Right atrium auricular region (tissue), 2 donors: ENCODE measurements around the gene INO80E. TPM values are rescaled to one million over a fixed set of nuclear protein-coding genes. Genes with fewer than 3 reads are reported as not detected.

ENCODE experiments used
- DNase-seq: peaks from one replicate; pipeline ENCODE4 v3.0.0-alpha.2; 2019; ENCODE audit warnings: low spot score
- H3K27ac ChIP-seq, 2 donors: fragments of 200-600 bp; sonication (generic); 1 replicate in 1 of 2; 2 replicates in 1 of 2; pipeline ENCODE4 v1.5.1; 2016 to 2019
- H3K27me3 ChIP-seq, 2 donors: fragments of 200-600 bp; sonication (generic); one replicate each; pipeline versions ENCODE4 v1.5.1 to v1.6.0; 2017 to 2019
- H3K36me3 ChIP-seq: fragments of 200-600 bp; sonication (generic); one replicate; pipeline ENCODE4 v1.5.1; 2016
- H3K4me1 ChIP-seq, 2 donors: fragments of 200-600 bp; sonication (generic); one replicate each; pipeline versions ENCODE4 v1.5.1 to v1.6.0; 2017 to 2019
- H3K4me3 ChIP-seq, 2 donors: fragments of 200-600 bp; sonication (generic); 1 replicate in 1 of 2; 2 replicates in 1 of 2; pipeline ENCODE4 v1.5.1; 2017 to 2019; ENCODE audit warnings: mild to moderate bottlenecking in 1 of 2, moderate library complexity in 1 of 2
- H3K9me3 ChIP-seq, 2 donors: fragments of 200-600 bp; sonication (generic); one replicate each; pipeline ENCODE4 v1.5.1; 2019
- total RNA-seq, 2 donors: library from RNA; depleted of rRNA; stranded (reverse); fragments of >200 nt; gene quantifications; one replicate each; pipeline ENCODE4 v1.1.0, GENCODE V29; 2016
- TF ChIP-seq, protein P1 (sequence below), 2 donors: fragments of 200-600 bp; sonication (generic); IDR thresholded peaks; one replicate each; pipeline ENCODE4 v1.5.1; 2019; ENCODE audit warnings: antibody characterized with exemption in 2 of 2

INO80E gene
- total RNA-seq, 2 donors from 2014 or later = 33.4 to 117 TPM

DNA sequence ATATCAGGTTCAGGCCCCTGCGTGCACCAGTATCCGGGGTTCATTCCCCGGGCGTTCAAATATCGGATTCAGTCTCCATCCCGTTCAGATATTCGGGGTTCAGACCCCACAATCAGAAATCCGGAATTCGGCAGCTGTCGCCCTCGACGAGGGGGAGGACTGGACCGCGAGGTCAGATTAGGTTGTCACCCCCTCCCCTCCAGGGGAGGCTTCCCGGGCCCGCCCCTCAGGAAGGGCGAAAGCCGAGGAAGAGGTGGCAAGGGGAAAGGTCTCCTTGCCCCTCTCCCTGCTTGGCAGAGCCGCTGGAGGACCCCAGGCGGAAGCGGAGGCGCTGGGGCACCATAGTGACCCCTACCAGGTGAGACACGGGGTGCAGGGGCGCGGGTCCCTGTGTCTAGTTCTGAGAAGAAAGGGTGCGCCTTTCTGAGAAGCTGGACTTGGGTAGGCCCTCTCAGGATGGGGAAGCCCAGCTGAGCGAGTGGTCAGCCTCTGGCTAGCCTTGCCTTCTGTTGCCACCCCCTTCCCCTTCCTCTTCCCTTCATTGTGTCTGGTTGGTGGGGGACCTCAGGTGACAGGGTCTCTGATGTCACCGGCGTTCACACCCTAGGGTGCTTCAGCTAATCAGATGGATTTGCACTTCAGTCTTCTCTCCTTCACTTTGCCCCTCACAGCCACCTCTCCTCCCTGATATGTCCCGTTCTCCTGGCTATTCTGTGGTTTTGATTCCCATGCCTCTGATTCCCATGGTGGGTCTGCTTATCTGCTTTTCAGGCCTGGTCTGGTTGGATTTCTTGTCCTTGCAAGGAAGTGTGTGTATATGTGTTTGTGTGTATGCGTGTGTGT is 21.5 kb upstream of the INO80E start:
- no peak for DNase-seq
- no peaks in the 10 kb centered on the region for H3K27me3 ChIP-seq
- H3K36me3 ChIP-seq = peaks cover 21% of the 10 kb centered on the region
- H3K27ac ChIP-seq = peak overlapping the region; percentile 91 to 97
- peak overlapping the region; percentile 88 to 96 for H3K4me3 ChIP-seq
- TF ChIP-seq, protein P1, sequence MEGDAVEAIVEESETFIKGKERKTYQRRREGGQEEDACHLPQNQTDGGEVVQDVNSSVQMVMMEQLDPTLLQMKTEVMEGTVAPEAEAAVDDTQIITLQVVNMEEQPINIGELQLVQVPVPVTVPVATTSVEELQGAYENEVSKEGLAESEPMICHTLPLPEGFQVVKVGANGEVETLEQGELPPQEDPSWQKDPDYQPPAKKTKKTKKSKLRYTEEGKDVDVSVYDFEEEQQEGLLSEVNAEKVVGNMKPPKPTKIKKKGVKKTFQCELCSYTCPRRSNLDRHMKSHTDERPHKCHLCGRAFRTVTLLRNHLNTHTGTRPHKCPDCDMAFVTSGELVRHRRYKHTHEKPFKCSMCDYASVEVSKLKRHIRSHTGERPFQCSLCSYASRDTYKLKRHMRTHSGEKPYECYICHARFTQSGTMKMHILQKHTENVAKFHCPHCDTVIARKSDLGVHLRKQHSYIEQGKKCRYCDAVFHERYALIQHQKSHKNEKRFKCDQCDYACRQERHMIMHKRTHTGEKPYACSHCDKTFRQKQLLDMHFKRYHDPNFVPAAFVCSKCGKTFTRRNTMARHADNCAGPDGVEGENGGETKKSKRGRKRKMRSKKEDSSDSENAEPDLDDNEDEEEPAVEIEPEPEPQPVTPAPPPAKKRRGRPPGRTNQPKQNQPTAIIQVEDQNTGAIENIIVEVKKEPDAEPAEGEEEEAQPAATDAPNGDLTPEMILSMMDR (IDR thresholded peaks at IDR 0.05) = no peak
- no peaks in the 10 kb centered on the region for H3K9me3 ChIP-seq
- H3K4me1 ChIP-seq = peaks cover 0 to 49% of the 10 kb centered on the region in 2 donors

DNA sequence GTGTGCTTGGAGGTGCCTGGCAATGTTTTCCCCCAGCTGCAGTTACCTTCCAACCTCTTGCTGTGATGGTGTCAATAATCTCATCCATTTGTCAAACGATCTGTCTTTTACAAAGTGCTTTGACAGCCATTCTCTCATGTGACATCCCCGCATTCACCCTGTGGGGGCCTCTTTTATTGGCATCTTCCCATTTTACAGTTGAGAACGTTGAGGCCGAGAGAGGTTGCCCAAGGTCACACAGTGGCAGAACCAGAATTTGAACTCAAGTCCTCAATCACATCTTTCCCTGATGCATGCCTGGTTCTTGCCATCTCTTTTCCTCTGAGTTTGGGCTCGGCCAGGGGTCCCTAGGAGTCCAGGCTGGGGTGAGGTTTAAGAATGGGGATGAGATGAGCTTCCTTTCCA is 20.9 kb upstream of the INO80E start:
- Histone ChIP-seq H3K27me3 (no peaks in the 10 kb centered on the region), H3K9me3 (no peaks in the 10 kb centered on the region), H3K4me1 (peaks cover 0 to 49% of the 10 kb centered on the region in 2 donors), H3K27ac (peak overlapping the region; percentile 91 to 97), H3K36me3 (peaks cover 27% of the 10 kb centered on the region), H3K4me3 (peak overlapping the region; percentile 88 to 96)
- no peak for DNase-seq
- TF ChIP-seq, protein P1 (IDR thresholded peaks at IDR 0.05) = no peak

DNA sequence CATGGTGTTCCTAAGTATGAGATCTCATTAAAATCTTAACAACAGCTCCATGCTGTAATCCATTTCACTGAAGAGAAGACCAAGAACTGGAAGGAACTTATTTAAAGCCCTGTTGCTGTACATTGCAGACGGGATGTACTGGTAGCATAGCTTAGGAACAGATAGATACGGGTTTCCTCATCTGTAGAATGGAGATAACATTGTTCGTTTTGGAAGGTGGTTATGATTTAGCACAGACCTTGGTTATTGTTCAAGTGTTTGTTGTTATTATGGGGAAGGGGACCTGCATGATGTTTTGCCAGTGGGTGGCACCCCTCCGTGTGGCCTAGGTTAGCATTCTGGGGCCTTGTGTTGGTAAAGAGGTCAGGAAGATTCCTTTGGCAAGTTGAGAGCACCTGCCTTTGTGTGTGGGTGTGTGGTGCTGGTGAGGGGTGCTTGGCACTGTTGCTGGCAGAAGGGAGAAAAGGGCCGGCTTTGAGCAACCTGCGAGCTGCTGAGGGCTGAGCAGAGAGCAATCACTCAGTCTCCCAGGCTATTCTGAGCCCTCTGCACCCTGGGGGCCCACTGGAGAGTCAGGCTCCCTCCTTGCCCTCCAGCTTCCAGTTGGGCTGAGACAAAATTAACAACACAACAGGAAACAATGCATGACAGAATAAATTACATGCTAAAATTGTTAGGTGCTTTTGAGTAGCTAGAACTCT is 20.1 kb upstream of the INO80E start:
- TF ChIP-seq, protein P1 (IDR thresholded peaks at IDR 0.05) = no peak
- Histone ChIP-seq H3K4me3 (peak overlapping the region; percentile 3 to 96), H3K4me1 (peaks cover 0 to 49% of the 10 kb centered on the region in 2 donors), H3K36me3 (peaks cover 35% of the 10 kb centered on the region), H3K27me3 (no peaks in the 10 kb centered on the region), H3K27ac (peak overlapping the region; percentile 91 to 97), H3K9me3 (no peaks in the 10 kb centered on the region)
- no peak for DNase-seq

DNA sequence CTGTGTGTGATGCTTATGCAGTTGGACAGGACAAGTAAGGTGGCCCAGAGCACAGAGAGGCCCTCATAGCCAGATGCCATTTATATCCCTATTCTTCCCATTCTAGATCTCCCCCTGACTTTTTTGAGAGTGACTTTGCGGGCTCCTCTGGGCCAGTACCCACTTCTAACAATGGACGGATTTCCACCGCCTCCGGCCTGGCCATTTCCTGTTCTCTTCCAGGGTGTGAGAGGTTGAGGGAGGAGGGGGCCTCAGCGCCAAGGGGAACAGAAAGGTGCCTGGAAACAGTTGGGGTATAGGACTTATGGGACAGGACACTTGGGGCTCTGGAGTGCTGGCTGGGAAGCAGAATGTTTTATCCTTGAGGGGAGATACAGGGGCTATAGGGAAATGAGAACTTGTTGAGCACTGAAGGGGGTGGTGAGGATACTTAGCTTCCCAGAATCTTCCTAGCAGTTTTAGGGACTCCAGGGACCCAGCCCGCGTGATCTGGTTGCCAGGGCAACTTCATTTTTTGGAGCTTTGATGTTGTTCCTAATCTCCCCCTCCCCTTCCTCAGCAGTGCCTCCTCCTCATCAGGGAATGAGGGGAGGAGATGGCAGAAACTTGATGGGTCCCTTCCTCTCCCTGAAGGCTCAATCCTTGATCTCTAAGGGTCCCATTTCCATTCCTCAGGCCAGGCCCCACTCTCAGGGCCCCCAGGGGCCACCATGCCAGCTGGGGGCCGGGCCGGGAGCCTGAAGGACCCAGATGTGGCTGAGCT is 18.8 kb upstream of the INO80E start:
- TF ChIP-seq, protein P1 (IDR thresholded peaks at IDR 0.05) = no peak
- Histone ChIP-seq H3K27me3 (no peaks in the 10 kb centered on the region), H3K36me3 (peaks cover 48% of the 10 kb centered on the region), H3K4me3 (peak overlapping the region in 1 of 2 donors; percentile 96), H3K27ac (peak overlapping the region; percentile 91 to 97), H3K4me1 (peaks cover 0 to 49% of the 10 kb centered on the region in 2 donors), H3K9me3 (no peaks in the 10 kb centered on the region)
- DNase-seq = no peak

DNA sequence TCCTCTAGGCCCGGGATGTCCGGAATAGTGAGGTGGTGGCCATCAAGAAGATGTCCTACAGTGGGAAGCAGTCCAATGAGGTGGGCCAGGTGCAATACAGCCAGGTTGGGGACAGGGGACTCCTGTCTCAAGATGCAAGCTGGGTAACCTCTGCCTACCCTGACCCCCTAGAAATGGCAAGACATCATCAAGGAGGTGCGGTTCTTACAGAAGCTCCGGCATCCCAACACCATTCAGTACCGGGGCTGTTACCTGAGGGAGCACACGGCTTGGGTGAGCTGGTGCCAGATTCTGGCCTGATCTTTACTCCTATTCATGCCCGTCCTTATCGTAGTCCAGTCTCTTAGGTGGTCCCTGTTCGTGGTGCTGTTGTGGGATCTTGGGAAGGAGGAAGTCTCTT is 18.0 kb upstream of the INO80E start:
- Histone ChIP-seq H3K4me1 (peaks cover 0 to 49% of the 10 kb centered on the region in 2 donors), H3K27me3 (no peaks in the 10 kb centered on the region), H3K9me3 (no peaks in the 10 kb centered on the region), H3K36me3 (peaks cover 56% of the 10 kb centered on the region), H3K27ac (peak overlapping the region; percentile 91 to 97), H3K4me3 (no peak overlapping the region)
- TF ChIP-seq, protein P1 (IDR thresholded peaks at IDR 0.05) = no peak
- no peak for DNase-seq
